GM19452 (cell line): Measurements from ENCODE around the gene HS6ST2.
A peak's percentile ranks its signal among the peaks of the same experiment; 100 is the strongest.

ENCODE experiments used
- ATAC-seq: cut with Tn5 transposase; IDR thresholded peaks from one replicate; pipeline ENCODE4 v1.9.1; 2021; ENCODE audit not compliant: unreplicated experiment

The HS6ST2 gene

DNA sequence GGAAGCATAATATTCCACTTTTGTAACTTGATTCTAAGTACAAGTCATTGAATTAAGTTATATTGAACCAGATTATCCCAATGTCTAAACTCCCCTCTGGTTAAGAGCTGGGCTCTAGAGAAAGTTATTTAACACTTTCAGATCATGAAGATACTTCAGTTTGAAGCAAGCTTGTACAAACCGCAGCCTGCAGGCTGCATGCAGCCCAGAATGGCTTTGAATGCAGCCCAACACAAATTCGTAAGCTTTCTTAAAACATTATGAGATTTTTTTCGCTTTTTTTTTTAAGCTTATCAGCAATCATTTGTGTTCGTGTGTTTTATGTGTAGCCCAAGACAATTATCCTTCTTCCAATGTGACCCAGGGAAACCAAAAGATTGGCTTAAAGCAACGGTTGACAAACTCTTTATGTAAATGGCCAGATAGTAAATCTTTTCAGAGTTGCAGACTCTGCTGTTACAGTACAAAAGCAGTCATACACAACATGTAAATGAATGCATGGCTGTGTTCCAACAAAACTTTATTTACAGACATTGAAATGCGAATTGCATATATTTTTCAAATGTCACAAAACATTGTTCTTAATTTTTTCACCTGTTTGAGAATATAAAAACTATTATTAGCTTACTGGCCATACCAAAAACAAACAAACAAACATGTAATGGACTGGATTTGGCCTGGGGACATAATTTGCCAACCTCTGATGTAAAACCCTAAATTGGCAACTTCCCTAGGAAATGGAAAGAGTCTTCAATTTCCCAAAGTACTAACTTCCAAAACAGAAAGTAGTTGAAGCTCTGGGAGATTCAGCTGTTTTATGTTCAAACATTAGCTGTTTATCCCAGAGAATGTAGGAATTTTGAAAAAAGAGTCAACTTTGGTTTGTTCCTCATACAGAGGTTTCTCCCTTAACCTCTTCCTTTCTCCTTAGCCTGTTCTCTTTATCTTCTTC, 268.5 kb downstream of the HS6ST2 start:
- no peak for ATAC-seq

GRCh38 chrX:132685276-132685675, 273.2 kb downstream of the HS6ST2 start:
- no peak for ATAC-seq

DNA sequence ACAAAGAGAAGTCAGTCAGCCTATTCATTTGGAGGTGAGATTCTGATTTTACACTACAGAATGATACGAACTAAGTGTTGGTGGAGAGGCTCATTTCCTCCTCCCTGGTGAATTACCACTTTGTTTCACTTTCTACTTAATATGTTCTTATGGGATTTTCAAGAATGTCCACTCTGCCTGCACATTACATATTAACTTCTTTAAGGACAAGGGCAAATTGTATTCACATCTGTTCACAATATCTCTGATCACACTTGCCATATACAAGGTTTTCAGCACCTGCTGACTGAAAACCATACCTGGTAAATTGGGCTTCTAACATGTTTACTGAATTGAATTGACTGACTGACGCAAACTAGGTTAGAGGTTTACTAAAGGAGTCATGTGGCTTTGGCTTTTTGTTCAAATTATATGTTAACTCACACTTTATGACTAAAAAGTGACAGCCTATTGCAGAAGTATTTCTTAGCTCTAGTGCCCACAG, 281.2 kb downstream of the HS6ST2 start:
- peak; percentile 69 for ATAC-seq

DNA sequence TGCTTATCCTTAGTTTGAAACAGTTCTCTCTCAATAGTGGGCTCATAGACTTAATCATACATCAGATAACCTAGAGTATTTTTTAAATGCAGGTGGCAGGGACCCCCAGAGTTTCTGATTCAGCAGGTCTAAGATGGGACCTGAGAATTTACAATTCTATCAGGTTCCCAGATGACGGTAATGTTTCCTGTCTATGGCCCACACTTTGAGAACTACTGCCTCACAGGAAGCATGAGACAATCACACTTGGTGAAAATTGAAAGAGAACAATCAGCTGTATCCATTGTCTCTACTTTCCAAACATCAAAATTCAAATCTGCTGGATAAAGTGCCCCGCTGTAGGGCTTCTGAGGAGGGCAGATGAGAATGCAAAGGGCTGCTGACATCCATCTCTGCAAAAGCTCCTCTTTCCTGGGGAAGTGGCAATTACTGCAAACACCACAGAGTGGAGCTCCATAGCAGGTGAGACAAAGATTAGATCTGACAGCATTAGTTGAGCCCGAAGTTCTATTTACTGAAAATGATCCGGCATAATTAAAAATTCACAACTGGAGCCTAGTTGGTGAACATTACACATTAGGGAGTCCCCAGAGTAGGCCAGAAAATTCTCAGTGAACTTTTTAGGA, 281.8 kb downstream of the HS6ST2 start:
- no peak for ATAC-seq

- no peak for ATAC-seq
These were observed 282.3 kb downstream of the HS6ST2 start for GRCh38 chrX:132676102-132676501.

- no peak for ATAC-seq
These were observed 285.1 kb downstream of the HS6ST2 start for GRCh38 chrX:132673331-132673730.

GRCh38 chrX:132671229-132671641, 287.2 kb downstream of the HS6ST2 start:
- ATAC-seq: no peak

GRCh38 chrX:132669142-132669541, 289.3 kb downstream of the HS6ST2 start:
- ATAC-seq: no peak

DNA sequence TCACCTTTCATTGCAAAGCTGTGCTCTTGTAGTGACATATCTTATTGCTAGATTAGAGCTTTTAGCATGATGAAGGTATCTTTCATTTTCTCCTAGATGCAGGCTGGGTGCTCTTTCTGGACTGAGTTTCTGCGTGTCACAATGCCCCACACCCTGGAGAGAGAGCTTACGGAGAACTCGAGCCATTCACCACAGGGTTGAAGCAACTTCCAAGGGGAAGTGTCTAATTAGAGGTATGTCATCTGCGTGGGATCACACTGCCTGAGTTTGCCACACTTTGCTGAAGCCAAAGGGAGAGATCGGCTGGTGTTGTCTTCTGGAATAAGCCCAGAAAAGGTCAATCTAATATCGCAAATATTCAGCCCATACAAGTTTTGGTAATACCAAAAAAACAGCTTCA, 290.3 kb downstream of the HS6ST2 start:
- no peak for ATAC-seq

DNA sequence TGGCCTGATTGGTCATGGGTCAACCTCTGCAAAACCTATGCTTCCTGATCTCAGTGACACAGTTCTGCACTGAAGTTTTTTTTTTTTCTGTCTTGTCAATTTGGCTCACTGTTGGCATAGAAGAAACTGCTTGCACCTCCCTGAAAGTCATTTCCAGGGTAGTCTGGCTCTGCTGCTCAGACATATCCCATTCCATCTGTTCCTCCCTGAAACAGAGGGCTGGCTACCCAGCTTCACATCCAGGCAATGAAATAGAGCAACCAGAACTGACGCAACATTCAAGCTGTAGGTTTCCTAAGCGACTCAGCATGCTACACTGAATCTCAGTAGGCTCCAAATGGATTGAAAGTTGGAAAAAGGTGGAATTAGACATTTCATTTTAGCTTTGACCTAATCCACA, 292.8 kb downstream of the HS6ST2 start:
- ATAC-seq: no peak

GRCh38 chrX:132664273-132664672, 294.2 kb downstream of the HS6ST2 start:
- ATAC-seq: no peak

- ATAC-seq: no peak
These were observed 295.6 kb downstream of the HS6ST2 start for GRCh38 chrX:132662844-132663243.

GRCh38 chrX:132657876-132658275, 300.6 kb downstream of the HS6ST2 start:
- no peak for ATAC-seq

DNA sequence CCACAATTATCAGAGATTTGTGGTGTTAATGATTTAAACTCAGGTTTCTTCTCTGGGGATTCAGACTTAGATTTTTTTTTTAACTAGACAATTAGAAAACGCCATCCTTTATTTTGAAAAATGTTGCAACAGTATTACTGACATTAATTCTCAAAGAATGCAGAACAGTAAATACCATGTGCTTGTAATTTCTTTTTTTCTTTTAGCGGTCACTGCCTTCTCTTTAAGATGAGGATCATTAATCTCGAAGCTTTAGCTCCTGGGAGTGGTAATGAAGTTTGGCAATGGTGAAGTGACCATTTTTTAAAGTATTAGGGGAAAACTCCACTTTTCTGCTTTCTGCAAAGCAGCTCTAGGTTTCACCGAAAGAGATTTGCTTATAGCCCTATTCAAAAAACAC, 305.6 kb downstream of the HS6ST2 start:
- ATAC-seq: no peak

DNA sequence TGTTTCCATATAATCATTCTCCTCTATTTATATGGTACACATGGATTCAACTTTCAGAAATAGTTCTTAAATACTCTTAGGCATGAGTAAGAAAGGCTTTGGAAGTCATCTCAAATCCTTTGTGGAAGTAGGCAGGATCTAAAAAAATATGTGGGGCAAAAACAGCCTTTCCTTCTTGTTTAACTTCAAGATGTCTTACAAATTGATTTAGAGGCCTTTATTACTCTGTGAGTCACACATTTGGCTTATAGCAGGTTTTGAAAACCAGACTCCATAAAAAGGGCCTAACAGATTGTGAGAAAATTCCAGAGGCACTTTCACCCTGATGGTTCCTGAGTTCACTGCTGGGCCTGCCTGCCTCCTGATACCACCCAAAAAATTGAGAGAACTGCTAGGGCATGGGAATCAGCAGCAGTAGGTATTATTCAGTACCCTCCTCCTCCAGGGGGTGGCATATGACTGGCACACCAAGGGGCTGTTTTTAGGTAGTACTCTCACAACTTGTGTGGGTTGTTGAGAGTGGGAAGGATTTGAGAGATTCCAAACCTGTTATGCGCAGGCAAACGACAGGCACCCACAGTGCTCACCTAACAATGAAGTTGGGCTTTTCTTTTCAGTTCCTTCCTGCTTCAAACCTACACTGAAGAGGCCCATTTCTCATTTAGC, 306.9 kb downstream of the HS6ST2 start:
- no peak for ATAC-seq

- no peak for ATAC-seq
These were observed 309.5 kb downstream of the HS6ST2 start for GRCh38 chrX:132648895-132649294.

GRCh38 chrX:132639446-132639845, 319.0 kb downstream of the HS6ST2 start:
- ATAC-seq: no peak

- ATAC-seq: no peak
These were observed 320.1 kb downstream of the HS6ST2 start for GRCh38 chrX:132638313-132638712.

DNA sequence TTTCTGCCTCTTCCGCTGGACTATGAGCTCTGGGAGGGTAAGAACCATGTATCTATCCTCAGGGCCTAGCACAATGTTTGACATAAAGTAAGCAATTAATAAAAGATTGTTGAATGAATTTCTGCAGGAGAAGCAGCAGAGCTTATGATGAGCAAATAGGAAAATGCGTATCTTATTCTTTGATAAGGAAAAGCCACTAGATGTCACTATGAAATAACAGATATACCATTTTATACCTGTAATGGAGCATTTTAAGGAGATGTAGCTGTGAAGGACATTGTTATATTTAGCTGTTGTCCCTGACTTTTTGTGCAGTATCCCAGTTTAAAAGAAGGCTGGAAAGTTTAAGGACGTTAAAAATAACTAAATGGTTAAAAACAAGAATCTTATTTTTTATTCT, 322.3 kb downstream of the HS6ST2 start:
- ATAC-seq: no peak

- ATAC-seq: no peak
These were observed 323.9 kb downstream of the HS6ST2 start for GRCh38 chrX:132634521-132634920.

- no peak for ATAC-seq
These were observed 326.7 kb downstream of the HS6ST2 start for GRCh38 chrX:132631579-132632232.
